Esophagus muscularis mucosa (tissue), 4 donors: Measurements from ENCODE around the gene KCNMB2. TPM values are rescaled to one million over a fixed set of nuclear protein-coding genes. Genes with fewer than 3 reads are reported as not detected.

Experiments
- DNase-seq: peaks from one replicate; pipeline ENCODE4 v3.0.0-alpha.2; 2017; ENCODE audit errors: extremely low spot score
- H3K27ac ChIP-seq, 4 donors: fragments of 200-600 bp; sonication (generic); replicated peaks in 1 of 4; 1 replicate in 3 of 4; 2 replicates in 1 of 4; pipeline ENCODE4 v1.5.1; 2016 to 2019; ENCODE audit warnings: mild to moderate bottlenecking in 1 of 4
- H3K27me3 ChIP-seq, 4 donors: fragments of 200-600 bp; sonication (generic); one replicate each; pipeline versions ENCODE4 v1.5.1 to v1.6.0; 2016 to 2019
- H3K36me3 ChIP-seq, 4 donors: fragments of 200-600 bp; sonication (generic); one replicate each; pipeline ENCODE4 v1.5.1; 2016 to 2019
- H3K4me1 ChIP-seq, 4 donors: fragments of 200-600 bp; sonication (generic); one replicate each; pipeline ENCODE4 v1.5.1; 2016 to 2019
- H3K4me3 ChIP-seq, 4 donors: fragments of 200-600 bp; sonication (generic); 1 replicate in 2 of 4; 2 replicates in 2 of 4; pipeline ENCODE4 v1.5.1; 2016 to 2019; ENCODE audit warnings: mild to moderate bottlenecking in 4 of 4, moderate library complexity in 1 of 4
- H3K9me3 ChIP-seq, 4 donors: fragments of 200-600 bp; sonication (generic); 1 replicate in 3 of 4; 2 replicates in 1 of 4; pipeline ENCODE4 v1.5.1; 2016 to 2019
- EP300 ChIP-seq: sonication (generic); formaldehyde crosslinking; IDR thresholded peaks from one replicate; pipeline ENCODE4 v1.6.1; 2017; ENCODE audit warnings: antibody characterized with exemption
- POLR2A ChIP-seq: fragments of 450-650 bp; IDR thresholded peaks from one replicate; pipeline ENCODE4 v1.6.1; 2017; ENCODE audit warnings: antibody characterized with exemption, moderate library complexity, mild to moderate bottlenecking, low read depth
- POLR2AphosphoS5 ChIP-seq, 2 donors: sonication (generic); formaldehyde crosslinking; IDR thresholded peaks; one replicate each; pipeline ENCODE4 v1.6.1; 2017; ENCODE audit warnings: antibody characterized with exemption in 2 of 2
- whole genome bisulfite sequencing: methylation state at CpG from one replicate; pipeline ENCODE4 v1.1.5; 2018; 5-methylcytosine and 5-hydroxymethylcytosine counted together
- intact Hi-C: fragments of 100-400 bp; cut with DNase I; formaldehyde crosslinking; loops from one replicate; pipeline ENCODE4 v1.15.1; 2023
- total RNA-seq, 4 donors: library from RNA; depleted of rRNA; stranded (reverse); fragments of >200 nt; gene quantifications; one replicate each; pipeline versions ENCODE4 v1.1.0 to v1.2.1, GENCODE V29; 2016
- TF ChIP-seq, protein P1 (sequence below), 3 experiments: fragments of 200-600 bp in 2 of 3; fragments of 450-650 bp in 1 of 3; sonication (generic) in 2 of 3; IDR thresholded peaks; one replicate each; pipeline ENCODE4 v1.5.1; 2017 to 2019; ENCODE audit warnings: antibody characterized with exemption in 3 of 3, mild to moderate bottlenecking in 2 of 3, moderate library complexity in 1 of 3

The KCNMB2 gene
- total RNA-seq, 4 donors from 2014 or later = 0.17 to 0.40 TPM; not detected in 2

DNA sequence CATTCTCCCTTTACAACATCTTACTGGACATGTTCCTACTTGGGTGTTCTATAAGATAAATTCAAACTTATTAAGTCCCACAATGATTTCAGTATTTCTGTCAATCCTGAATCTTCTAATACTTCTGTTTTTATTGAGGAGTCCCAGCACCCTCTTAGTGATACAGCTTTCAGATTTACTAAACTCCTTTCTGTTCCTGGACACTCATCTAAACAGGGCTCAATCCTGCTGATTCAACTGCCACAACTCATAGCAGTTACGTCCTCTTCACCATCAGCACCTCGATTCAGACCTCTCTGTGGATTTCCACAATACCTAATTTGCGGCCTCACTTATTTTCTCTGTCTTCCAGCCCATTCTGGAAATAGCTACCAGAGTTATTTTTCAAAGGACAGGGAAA lies 101.6 kb downstream of the KCNMB2 start:
- 87% methylated on average over 3 of the region's 3 CpGs for WGBS
- TF ChIP-seq POLR2AphosphoS5 (IDR thresholded peaks at IDR 0.05) = no peak
- TF ChIP-seq, protein P1, sequence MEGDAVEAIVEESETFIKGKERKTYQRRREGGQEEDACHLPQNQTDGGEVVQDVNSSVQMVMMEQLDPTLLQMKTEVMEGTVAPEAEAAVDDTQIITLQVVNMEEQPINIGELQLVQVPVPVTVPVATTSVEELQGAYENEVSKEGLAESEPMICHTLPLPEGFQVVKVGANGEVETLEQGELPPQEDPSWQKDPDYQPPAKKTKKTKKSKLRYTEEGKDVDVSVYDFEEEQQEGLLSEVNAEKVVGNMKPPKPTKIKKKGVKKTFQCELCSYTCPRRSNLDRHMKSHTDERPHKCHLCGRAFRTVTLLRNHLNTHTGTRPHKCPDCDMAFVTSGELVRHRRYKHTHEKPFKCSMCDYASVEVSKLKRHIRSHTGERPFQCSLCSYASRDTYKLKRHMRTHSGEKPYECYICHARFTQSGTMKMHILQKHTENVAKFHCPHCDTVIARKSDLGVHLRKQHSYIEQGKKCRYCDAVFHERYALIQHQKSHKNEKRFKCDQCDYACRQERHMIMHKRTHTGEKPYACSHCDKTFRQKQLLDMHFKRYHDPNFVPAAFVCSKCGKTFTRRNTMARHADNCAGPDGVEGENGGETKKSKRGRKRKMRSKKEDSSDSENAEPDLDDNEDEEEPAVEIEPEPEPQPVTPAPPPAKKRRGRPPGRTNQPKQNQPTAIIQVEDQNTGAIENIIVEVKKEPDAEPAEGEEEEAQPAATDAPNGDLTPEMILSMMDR (IDR thresholded peaks at IDR 0.05) = no peak
- TF ChIP-seq POLR2A = no peak
- TF ChIP-seq EP300 = no peak
- Histone ChIP-seq H3K27me3 (no peaks in the 10 kb centered on the region), H3K4me1 (no peaks in the 10 kb centered on the region), H3K36me3 (no peaks in the 10 kb centered on the region), H3K4me3 (no peak overlapping the region), H3K9me3 (no peaks in the 10 kb centered on the region), H3K27ac (no peak overlapping the region)
- intact Hi-C loops = no loop called here
- DNase-seq = no peak

DNA sequence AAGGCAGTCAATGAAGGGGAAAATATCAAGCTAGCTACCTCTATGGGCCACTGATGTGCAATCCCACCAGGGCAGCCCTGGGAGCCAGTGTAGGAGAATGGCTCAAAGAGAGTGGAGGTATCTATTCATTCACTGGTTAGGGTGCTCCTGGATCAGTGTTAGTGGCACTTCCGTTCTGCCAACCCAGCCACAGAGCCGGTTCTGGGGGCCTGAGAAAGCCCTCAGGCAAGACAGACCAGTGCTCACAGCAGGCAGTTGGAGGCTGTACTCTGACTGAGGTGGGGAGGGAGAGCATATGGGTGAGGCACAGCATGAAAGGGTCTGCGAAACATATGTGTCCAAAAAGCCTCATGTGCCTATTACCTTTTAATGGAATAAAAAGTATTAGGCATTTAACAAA lies 109.3 kb downstream of the KCNMB2 start:
- 91% methylated on average over 3 of the region's 3 CpGs for WGBS
- no peaks in the 10 kb centered on the region for H3K27me3 ChIP-seq
- DNase-seq = no peak
- no peak overlapping the region for H3K4me3 ChIP-seq
- no peaks in the 10 kb centered on the region for H3K9me3 ChIP-seq
- no peaks in the 10 kb centered on the region for H3K36me3 ChIP-seq
- TF ChIP-seq EP300 = no peak
- TF ChIP-seq, protein P1 (IDR thresholded peaks at IDR 0.05) = no peak
- TF ChIP-seq POLR2AphosphoS5 (IDR thresholded peaks at IDR 0.05) = no peak
- no peak for TF ChIP-seq POLR2A
- intact Hi-C loops = no loop called here
- H3K27ac ChIP-seq = no peak overlapping the region
- H3K4me1 ChIP-seq = peaks cover 0 to 7% (median 4%) of the 10 kb centered on the region in 4 donors

DNA sequence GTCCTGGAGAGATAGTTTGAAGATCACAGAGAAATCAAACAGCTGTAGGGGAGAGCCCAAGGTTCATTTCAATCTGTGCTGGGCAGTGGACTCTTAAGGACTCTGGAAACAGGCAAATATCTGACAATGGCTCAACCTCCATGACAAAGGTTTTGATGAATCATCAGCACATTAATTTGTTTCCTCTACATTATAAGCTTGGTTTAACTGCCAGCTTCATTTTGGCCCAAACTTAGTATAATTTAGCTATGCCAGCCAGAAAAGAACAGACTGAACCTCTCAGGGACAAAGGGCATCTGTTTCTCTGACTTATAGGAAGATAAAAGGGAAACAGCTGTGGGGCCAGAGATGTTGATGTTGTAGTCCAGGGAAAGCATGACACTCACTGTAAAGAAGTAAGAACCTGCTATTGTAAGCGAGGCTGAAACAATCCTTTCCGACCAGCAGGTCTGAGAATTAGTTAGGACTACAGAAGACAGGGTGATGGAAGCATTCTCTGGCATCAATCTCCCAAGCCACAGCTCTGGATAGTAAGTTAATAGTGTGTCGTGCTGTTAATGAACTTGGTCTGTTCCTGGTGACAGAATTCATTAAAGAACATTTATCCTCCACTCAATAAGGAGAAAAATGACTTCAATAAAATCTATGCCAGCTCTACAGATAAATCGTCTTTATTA lies 110.1 kb downstream of the KCNMB2 start:
- H3K36me3 ChIP-seq = no peaks in the 10 kb centered on the region
- peaks cover 0 to 7% (median 4%) of the 10 kb centered on the region in 4 donors for H3K4me1 ChIP-seq
- intact Hi-C loops = no loop called here
- no peaks in the 10 kb centered on the region for H3K27me3 ChIP-seq
- H3K9me3 ChIP-seq = peaks cover 0 to 2% (median 0%) of the 10 kb centered on the region in 4 donors
- TF ChIP-seq, protein P1 (IDR thresholded peaks at IDR 0.05) = no peak
- TF ChIP-seq POLR2AphosphoS5 (IDR thresholded peaks at IDR 0.05) = no peak
- no peak for TF ChIP-seq POLR2A
- no peak for TF ChIP-seq EP300
- no peak for DNase-seq
- WGBS = 57% methylated on average over 4 of the region's 4 CpGs
- H3K4me3 ChIP-seq = no peak overlapping the region
- no peak overlapping the region for H3K27ac ChIP-seq

DNA sequence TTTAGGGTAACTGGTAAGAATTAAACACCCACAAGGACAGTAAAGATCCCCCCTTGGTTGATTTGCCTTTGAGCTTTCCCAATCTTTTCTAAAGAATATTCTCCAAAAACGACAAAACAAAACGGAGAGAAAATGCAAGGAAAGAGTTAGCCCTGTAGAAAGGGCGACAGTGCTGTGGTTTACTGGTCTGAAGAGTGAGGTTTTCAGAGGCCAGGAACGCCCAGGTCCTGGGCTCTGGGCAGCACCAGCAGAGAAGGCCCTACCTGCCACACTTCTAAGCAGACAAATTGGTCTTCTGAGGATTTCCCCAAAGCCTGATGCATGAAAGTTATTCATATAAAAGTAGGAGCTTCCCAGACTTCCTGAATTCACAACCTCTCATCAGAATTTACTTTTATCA lies 119.3 kb downstream of the KCNMB2 start:
- no peaks in the 10 kb centered on the region for H3K36me3 ChIP-seq
- intact Hi-C loops = no loop called here

More for the DNA sequence above, 119.3 kb downstream of the KCNMB2 start:
- no peak for TF ChIP-seq POLR2AphosphoS5 (IDR thresholded peaks at IDR 0.05)
- TF ChIP-seq, protein P1 (IDR thresholded peaks at IDR 0.05) = no peak
- no peak for TF ChIP-seq EP300
- TF ChIP-seq POLR2A = no peak
- Histone ChIP-seq H3K4me3 (no peak overlapping the region), H3K4me1 (peaks cover 0 to 4% (median 0%) of the 10 kb centered on the region in 4 donors), H3K27ac (no peak overlapping the region), H3K9me3 (peaks cover 0 to 4% (median 0%) of the 10 kb centered on the region in 4 donors), H3K27me3 (no peaks in the 10 kb centered on the region)
- no peak for DNase-seq
- 95% methylated on average over 4 of the region's 4 CpGs for WGBS
